H54 (cell line): ENCODE results near the gene LDAH.

Experiments used
- DNase-seq: peaks from one replicate; pipeline ENCODE4 v3.0.0; 2011; ENCODE audit warnings: low spot score, mixed read lengths; ENCODE audit not compliant: insufficient read length
- FAIRE-seq: peaks from 3 replicates; lab custom pipeline; 2011; peaks lifted over from hg19 to GRCh38; lab: Jason Lieb, UNC
- POLR2A ChIP-seq: IDR thresholded peaks from 2 replicates; pipeline ENCODE4 v1.6.1; 2011; ENCODE audit warnings: low read depth, mild to moderate bottlenecking, low read length

LDAH gene

GRCh38 chr2:20691076-20691734, 131.7 kb downstream of the LDAH start:
- DNase-seq (no peak), FAIRE-seq (no peak)
- TF ChIP-seq POLR2A = no peak

GRCh38 chr2:20689428-20690264, 133.3 kb downstream of the LDAH start:
- DNase-seq = no peak
- no peak for TF ChIP-seq POLR2A
- no peak for FAIRE-seq

GRCh38 chr2:20687260-20687832, 135.6 kb downstream of the LDAH start:
- FAIRE-seq (no peak), DNase-seq (no peak)
- no peak for TF ChIP-seq POLR2A

GRCh38 chr2:20684581-20685063, 138.3 kb downstream of the LDAH start:
- no peak for TF ChIP-seq POLR2A
- no peak for FAIRE-seq
- no peak for DNase-seq

- no peak for TF ChIP-seq POLR2A
- FAIRE-seq (no peak), DNase-seq (no peak)
Observed at GRCh38 chr2:20682167-20682920, 140.6 kb downstream of the LDAH start.

GRCh38 chr2:20680744-20681375, 142.0 kb downstream of the LDAH start:
- DNase-seq = no peak
- no peak for FAIRE-seq
- no peak for TF ChIP-seq POLR2A

- DNase-seq = no peak
- no peak for FAIRE-seq
Observed at GRCh38 chr2:20678780-20679179, 144.1 kb downstream of the LDAH start.

GRCh38 chr2:20678086-20678395, 144.9 kb downstream of the LDAH start:
- TF ChIP-seq POLR2A = no peak
- DNase-seq (no peak), FAIRE-seq (no peak)

More at GRCh38 chr2:20678780-20679179, 144.1 kb downstream of the LDAH start:
- TF ChIP-seq POLR2A = no peak

- FAIRE-seq = no peak
- no peak for TF ChIP-seq POLR2A
Observed at GRCh38 chr2:20677301-20678085, 145.4 kb downstream of the LDAH start.

GRCh38 chr2:20676353-20677215, 146.3 kb downstream of the LDAH start:
- no peak for TF ChIP-seq POLR2A
- DNase-seq = no peak
- no peak for FAIRE-seq

More at GRCh38 chr2:20677301-20678085, 145.4 kb downstream of the LDAH start:
- DNase-seq = no peak

- no peak for DNase-seq
- no peak for FAIRE-seq
- no peak for TF ChIP-seq POLR2A
Observed at GRCh38 chr2:20675701-20676352, 147.1 kb downstream of the LDAH start.
